HG03354 (cell line): Measurements from ENCODE around the gene UTS2R.
"Not testable (repeated sequence)": the region's sequence is repeated elsewhere in the genome, so short reads cannot be mapped to it uniquely, and the experiment has no call there.

Experiments
- ATAC-seq: cut with Tn5 transposase; IDR thresholded peaks from one replicate; pipeline ENCODE4 v1.9.1; 2021; ENCODE audit warnings: mild to moderate bottlenecking; ENCODE audit not compliant: unreplicated experiment, poor library complexity, severe bottlenecking

The UTS2R gene

GRCh38 chr17:82333279-82334171 lies 38.0 kb upstream of the UTS2R start, which contains the start of gene SECTM1:
Gene SECTM1, minus strand, starts transcription at chr17:82333766. Its CDS starts 6,526 bp downstream, at chr17:82327240.
- no peak for ATAC-seq

- ATAC-seq = no peak
Measured at GRCh38 chr17:82334204-82334621, 37.4 kb upstream of the UTS2R start.

GRCh38 chr17:82334622-82335394 lies 36.8 kb upstream of the UTS2R start:
- ATAC-seq = no peak

- ATAC-seq = no peak
Measured at GRCh38 chr17:82338858-82339633, 32.5 kb upstream of the UTS2R start.

GRCh38 chr17:82339634-82340580 lies 31.7 kb upstream of the UTS2R start:
- ATAC-seq = no peak

GRCh38 chr17:82342361-82343079 lies 29.0 kb upstream of the UTS2R start:
- no peak for ATAC-seq

- ATAC-seq = no peak
Measured at GRCh38 chr17:82343560-82343959, 28.0 kb upstream of the UTS2R start.

- ATAC-seq = no peak
Measured at GRCh38 chr17:82344175-82344907, 27.2 kb upstream of the UTS2R start.

GRCh38 chr17:82345151-82345976 lies 26.2 kb upstream of the UTS2R start:
- no peak for ATAC-seq

GRCh38 chr17:82346342-82347300 lies 24.9 kb upstream of the UTS2R start:
- ATAC-seq = no peak

GRCh38 chr17:82347994-82348393 lies 23.6 kb upstream of the UTS2R start:
- not testable (repeated sequence) for ATAC-seq

GRCh38 chr17:82348434-82348833 lies 23.1 kb upstream of the UTS2R start:
- no peak for ATAC-seq

GRCh38 chr17:82348866-82349265 lies 22.7 kb upstream of the UTS2R start:
- ATAC-seq = no peak

GRCh38 chr17:82349287-82349701 lies 22.3 kb upstream of the UTS2R start:
- no peak for ATAC-seq

- no peak for ATAC-seq
Measured at GRCh38 chr17:82350182-82351030, 21.2 kb upstream of the UTS2R start.
